NOMO-1 treated with DMSO at 0.1 percent for 48 hours (cell line): ENCODE measurements around the gene SERAC1.
A peak's percentile ranks its signal among the peaks of the same experiment; 100 is the strongest.

Experiments
- DNase-seq: peaks from one replicate; lab custom pipeline; 2025; ENCODE audit not compliant: unreplicated experiment; lab: John Stamatoyannopoulos, UW

SERAC1 gene

DNA sequence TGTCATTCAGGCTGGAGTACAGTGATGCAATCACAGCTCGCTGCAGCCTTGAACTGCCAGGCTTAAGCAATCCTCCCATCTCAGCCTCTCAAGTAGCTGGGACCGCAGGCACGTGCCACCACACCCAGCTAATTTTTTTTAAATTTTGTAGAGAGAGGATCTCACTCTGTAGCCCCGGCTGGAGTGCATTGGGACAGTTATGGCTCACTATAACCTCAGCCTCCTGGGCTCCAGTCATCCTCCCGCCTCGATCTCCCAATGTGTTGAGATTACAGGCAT is 86.5 kb downstream of the SERAC1 start:
- DNase-seq = peak; percentile 66

DNA sequence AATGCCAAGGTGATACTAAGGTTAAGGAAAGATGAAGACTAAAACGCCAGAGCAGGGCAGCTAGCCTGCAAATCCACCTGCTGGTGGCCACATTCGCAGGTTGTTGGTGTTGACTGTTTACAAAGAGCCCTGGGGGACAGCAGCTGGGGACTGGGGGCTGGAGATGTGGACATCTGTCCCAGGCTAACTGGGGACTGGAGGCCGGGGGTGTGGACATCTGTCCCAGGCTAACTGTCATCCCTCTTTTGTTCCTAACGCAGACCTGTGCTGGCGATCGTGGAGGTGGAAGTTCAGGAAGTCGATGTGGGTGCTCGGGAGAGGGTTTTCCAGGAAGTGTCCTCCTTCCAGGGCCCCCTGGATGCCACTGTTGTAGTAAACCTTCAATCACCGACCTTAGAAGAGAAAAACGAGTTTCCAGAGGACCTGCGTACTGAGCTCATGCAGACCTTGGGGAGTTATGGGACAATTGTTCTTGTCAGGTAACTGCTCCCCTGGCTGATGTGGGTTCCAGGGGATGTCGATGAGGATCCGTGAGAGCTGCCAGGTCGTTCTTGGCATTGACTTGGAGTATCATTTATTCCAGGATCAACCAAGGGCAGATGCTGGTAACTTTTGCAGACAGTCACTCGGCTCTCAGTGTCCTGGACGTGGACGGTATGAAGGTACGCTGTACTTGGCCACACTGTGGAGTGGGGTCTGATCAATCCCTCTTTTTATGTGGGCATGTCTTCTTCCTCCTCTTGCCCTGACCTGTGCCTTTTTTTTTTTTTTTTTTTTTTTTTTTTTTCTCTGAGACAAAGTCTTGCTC is 87.0 kb downstream of the SERAC1 start:
- no peak for DNase-seq

DNA sequence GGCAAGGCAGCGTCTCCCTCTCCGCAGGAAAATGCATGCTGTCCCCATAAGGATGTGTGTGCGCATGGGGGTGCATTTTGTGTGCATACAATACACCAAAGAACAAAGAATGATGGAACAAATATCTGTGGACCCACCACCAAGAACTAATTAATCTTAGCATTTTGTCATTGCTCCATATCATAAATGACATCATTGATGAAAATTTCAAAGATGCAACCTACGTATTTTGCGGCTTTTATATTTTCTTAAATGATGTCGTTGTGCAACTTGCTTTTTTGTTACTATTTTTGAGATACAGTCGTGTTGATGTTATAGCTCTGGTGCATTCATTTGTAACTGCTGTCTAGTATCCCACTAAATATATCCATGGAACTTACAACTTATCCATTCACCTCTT is 89.7 kb downstream of the SERAC1 start:
- DNase-seq = no peak

DNA sequence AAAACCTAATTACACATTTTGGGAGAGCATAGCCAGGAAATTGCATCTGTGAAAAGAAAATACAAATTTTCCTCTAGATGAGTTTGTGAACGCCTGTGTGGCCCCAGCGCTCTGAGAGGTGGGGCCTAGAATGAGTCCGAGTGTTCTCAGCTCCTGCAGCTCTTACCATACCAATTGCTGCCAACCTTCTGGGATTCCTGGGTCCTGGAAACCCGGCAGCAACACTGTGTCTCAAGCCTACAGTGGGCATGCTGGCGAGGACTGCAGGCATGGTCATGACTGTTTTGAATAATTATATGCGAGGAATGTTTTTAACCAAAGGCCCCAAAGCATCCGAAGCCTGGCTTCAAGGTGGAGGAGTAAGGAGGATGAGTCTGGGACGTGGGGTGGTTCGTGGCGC is 90.4 kb downstream of the SERAC1 start:
- no peak for DNase-seq

DNA sequence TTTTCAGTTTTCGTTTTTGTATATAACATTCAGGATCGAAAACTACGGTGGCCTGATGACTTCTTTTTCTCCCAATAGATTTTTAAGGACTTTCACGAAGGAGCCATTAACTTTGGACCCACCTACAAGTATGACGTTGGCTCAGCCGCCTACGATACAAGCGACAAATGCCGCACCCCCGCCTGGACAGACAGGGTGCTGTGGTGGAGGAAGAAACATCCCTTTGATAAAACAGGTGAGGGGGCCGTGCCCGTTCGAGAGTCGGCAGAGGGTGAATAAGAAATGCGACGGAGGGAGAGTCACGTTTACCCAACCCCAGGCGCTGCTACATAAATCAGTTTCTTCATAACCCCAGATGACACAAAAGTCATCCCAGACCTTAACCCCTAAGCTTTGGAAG is 91.5 kb downstream of the SERAC1 start:
- DNase-seq = no peak

DNA sequence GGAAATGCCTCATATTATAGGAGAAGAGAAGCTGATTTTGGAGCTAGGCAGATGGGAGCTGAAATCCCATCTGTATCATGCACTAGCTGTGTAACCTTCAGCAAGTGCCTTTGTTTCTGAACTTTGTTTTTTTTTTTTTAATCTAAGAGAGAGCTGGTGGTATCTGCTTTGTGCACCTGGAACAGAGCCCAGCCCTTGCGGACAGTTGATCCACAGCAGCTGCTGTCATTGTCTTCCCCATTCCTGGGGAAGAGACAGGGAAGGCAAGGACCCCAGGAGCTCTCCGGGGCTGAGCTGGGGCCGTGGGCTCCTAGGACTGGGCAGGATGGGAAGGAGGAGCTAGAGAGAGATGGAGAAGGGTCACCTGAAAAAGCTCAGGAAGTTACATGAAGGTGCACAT is 94.3 kb downstream of the SERAC1 start:
- DNase-seq = no peak

DNA sequence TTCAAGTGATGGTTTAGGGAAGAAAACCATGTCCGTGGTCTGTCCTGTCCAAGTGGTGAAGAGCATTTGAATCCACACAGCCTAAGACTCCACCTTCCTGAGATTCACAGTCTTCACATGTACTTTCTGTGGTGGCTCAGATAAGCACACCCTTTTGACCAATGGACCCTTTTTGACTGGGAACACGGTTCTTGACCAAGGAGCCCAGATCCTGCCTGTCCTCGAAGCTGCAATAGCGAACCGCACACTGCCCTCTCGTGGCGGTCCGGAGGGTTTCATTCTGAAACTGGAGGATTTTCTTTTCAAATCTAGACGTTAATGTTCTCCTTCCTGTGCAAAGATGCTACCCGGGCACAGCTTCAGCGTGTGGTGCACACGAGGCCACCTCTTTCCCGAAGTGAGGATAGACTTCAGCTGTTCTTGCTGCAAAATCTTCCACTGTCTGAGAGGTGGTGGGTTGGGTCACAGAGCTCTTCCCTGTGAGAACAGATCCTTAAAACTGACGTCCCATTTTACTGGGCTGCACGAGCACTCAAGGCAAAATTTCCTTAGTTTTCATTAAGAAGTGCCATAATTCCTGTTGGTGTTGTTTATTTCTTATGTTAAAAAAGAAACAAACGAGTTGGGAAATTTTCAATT is 95.9 kb downstream of the SERAC1 start:
- peak; percentile 57 for DNase-seq

DNA sequence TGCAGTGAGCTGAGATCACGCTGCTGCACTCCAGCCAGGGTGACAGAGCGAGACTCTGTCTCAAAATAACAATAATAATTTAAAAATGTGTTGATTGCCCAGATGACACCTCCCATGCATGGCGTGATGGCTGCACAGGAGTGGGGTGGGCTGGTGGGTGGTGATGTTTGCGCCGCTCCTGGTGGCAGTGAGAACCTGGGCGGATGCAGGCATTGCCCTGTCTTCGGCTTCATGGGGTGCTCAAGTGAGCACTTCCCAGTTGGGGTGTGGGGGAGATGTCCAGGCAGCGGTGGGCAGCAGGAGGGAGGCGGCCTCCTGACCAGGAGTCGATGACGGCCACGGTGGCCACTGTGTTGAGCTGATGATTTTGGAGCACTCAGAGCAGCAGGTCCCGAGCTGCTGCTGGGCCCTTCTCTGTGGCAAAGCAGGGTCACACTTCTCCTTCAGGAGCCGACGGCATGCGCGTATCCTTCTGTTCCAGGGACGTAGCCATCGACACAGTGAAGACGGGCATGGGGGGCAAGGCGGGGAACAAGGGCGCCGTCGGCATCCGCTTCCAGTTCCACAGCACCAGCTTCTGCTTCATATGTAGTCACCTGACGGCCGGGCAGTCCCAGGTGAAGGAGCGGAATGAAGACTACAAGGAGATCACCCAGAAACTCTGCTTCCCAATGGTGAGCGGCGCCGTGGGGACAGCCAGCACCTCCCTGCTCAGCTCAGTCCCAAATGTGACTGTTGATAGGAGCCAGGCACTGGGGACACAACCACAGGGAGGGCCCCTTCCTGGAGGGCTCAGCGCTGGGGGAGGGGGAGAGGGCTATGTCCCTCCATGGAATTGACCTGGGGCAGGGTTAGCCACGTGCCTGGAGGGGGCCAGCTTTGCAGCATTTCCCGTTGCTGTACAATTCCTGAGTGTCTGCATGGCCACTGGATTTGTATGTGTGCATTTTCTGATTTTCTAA is 96.7 kb downstream of the SERAC1 start:
- DNase-seq = no peak

DNA sequence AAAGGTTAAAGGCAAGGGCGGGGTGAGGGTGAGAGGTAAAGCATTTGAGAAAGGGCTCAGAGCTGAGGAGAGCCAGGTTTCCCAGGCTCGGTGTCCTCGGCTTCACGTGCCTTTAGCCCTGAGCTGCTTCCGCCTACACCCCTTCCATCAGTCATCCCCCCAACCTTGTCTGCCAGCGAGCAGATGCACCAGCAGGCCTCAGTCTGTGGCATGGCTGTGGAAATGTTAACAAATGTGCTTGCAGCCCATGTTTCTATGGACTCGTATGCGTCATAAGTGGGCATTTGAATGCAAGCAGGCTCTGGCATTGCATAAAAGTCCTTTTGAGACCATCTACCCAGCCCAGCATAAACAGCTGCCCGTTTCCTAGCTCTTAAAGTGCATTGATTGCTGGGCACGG is 97.5 kb downstream of the SERAC1 start:
- DNase-seq = no peak

DNA sequence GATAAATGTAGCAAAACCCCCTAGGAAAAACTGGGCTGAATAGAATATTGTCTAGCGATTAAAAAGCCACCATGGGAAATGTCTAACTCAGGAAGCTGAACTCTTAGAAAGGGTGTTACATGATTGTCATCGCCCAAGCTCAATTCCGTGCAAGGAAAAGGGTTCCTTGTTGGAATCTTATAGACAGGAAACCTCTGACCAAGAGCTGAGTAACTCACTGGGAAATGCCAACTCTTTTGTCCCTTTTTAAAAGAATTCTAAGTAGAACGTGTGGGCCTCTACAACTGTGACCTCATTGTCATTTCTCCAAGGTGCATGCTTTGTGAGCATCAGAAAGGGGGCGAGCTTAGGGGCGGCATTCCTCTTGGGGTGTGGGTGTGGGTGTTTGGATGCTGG is 98.3 kb downstream of the SERAC1 start:
- DNase-seq = no peak

DNA sequence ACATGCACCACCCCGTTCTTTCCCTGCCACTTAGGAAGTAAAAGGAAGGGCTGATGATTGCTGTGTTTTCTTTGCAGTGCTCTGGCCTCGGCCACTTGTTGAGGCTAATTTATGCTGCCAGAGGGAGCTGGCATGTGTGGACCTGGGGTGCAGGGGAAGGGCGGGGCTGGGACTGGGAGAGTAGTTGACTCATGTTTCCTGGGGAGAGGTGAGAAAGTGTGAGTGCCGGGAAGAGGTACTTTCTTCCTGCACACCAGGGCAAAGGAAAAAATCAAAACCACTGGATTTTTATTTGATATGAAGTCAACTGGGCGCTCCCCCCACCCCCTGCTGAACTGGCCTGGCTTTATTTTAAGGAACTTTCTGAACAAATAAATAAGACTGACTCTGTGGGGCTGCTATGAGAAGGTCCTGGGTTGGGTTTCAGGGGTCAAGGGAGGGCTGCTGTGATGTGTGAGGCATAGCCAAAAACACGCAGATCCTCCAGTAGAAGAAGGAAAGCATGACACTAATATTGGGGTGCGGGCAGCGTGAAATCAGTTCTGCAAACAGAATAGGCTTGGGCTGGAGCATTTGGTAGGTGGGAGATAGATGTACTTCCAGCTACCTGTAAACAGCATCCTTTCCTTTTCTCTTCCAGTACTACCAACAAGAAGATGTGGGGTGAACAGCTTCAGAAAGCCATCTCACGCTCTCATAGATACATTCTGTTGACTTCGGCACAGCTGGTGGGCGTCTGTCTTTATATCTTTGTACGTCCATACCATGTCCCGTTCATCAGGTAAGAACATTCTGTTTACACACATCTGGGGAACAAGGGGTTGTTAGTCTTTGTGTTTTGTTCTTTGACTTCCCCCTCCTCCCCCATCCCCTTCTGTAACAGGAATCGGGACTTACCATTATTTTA is 98.9 kb downstream of the SERAC1 start:
- DNase-seq = no peak

DNA sequence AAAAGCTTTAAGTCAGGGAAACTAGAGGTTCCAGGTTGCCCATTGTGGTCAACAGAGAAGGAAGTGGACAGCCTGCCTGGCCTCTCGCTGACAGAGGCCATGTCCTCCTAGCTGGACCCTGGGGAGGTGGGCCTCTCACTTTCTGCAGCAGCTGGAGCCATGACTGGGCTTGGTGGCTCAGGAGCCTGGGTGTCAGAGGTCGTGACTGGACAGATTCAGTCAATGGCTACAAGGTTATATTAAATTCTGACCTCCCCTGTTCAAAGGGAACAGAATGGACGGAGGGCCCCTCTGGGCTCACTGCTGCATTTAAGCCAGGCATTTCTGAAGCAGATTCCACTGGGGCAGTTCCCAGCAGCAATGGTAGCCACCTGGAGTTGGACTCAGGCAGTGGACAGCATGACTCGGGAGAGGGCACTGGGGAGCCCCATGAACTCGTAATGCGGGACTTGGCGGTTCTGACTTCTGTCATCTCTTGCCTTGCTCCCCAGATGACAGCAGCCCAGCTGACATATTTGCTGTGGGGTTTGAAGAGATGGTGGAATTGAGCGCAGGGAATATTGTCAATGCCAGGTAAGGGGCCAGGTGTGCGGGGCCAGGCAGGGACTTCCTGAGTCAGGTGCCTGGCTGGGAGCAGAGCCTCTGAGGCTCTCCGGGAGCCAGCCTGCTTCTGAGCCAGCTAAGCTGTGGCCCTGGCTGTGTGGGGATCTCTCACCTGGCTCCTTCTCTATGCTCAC is 99.7 kb downstream of the SERAC1 start:
- DNase-seq = no peak

DNA sequence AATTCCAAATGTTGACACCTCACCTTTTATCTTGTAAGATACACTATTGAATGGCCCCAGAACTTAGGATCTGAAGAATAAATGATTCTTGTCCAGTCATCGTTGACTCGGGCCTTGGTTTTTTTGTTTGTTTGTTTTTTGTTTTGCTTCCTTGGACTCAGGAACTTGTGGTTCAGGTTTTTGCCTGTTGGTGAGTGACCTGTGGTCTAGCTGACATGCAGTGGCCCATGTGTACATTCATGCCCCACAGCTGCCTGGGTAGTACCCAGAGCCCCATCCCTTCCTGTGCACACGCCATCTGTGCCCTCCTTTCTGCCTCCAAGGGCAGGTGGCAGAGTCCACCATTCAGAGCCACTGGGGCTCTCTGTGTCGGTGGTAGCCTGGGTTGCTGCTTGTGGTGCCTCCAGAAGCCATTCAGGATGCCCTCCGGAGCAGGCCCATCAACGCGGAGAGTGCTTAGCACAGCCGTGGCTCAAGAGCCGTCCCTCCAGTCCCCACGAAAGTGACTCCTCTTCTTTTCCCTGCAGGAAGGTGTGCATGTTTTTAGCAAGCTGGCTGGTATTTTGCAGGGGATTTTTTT is 100.5 kb downstream of the SERAC1 start:
- no peak for DNase-seq

DNA sequence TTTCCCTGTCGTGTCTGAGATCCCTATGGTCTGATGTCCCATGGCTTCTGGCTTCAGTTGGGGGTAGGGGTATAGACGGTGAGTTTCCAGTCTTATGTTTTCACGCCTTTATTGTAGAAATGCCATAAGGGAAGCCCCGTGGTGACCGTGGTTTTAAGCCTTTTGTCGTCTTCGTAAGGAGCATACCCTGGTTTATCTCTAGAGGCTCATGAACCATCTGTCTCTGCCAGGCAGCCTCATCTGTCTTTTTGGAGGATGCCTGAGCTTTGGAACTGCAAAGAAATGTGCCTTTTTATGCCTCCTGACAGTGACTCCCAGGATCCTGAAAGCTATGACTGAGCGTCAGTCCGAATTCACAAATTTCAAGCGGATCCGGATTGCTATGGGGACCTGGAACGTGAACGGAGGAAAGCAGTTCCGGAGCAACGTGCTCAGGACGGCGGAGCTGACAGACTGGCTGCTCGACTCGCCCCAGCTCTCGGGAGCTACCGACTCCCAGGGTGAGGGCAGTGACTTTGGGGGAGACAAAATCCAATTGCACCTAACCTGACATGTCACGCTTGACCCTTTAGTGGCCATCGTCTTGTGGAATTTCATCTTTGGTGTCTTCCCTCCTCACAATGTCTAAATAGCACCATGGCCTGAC is 101.8 kb downstream of the SERAC1 start:
- no peak for DNase-seq

DNA sequence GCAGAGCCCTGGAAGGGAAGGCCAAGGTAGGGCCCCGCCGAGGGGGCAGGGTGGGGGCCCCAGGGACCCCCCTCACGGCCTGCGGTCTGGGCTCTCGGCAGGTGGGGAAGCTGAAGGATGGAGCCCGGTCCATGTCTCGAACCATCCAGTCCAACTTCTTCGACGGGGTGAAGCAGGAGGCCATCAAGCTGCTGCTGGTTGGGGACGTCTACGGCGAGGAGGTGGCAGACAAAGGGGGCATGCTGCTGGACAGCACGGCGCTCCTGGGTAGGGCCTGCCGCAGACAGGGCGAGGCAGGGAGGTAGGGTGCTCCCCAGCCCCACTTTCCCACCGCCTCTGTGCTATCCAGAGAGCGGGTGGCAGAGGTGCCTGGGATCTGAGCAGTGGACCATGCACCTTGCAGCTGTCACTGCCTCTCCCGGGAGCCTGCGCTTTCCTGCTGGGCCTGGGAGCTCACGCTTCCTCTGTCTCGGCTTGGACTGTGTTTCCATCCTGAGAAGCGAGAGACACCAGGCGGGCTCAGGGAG is 103.3 kb downstream of the SERAC1 start:
- no peak for DNase-seq

DNA sequence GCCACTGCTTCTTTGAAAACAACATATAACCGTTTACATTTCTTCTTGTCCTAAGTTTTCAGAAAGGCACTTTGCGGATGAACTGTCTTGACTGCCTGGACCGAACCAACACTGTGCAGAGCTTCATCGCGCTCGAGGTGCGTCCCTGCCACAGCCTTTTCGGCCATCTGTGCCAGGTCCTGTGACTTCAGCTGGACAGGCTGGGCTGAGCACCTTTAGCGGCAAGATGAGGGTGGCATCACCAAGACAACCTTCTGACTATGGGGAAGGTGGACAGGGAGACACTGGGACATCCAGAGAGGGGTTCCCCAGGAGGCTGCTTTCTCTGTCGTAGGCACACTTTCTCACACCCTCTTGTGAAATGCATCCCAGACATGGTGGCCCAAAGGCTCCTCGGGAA is 104.3 kb downstream of the SERAC1 start:
- no peak for DNase-seq

DNA sequence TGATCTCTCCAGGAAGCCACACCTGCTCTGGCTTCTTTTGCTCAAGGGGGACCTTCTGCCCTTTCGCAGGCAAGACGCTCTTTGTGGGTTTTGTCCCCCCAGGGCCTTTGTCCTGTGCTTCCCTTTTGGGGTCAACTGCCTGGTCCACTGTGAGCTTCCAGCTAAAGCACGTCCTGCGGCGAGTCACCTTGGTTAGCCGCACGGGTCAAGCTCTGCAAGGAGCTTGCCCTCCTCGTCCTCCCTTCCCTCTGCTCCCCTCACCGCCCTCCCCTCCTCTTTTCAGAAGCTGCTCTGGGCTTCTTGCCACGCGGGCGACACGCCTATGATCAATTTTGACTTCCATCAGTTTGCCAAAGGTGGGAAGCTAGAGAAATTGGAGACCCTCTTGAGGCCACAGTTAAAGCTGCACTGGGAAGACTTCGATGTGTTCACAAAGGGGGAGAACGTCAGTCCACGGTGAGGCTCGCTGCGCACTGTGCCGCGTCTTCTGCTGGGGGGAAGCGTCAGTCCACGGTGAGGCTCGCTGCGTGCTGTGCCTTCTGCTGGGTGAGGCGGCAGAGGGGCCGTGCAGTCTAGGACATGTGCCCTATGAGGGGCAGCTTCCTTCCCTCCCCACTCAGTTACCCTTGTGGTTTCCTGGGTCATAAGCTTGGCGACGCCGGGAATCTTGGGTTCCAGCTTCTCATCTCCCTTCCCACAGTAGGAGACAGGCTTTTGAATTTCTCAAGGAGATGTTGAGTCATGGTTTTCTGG is 106.2 kb downstream of the SERAC1 start:
- DNase-seq = no peak

DNA sequence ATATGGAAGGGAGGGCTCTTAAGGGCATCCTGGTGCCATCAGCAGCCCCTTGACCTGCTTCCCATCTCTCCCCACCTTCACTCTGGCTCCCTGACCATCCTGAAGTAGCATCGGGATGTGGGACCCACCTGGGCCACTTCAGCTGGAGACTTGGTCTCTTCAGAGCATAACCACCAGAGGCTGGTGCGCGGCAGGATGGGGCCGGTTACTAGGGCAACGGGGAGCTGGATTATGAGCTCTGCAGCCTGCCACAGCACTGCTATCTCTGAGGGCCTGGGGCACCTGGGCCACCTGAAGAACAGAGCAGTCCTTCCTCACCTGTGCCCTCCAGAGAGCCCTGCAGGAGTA is 106.7 kb downstream of the SERAC1 start:
- DNase-seq = no peak
